SK-N-SH treated with all-trans-retinoic acid at 6 μM for 48 hours (cell line): ENCODE measurements around the gene GPC6.

Experiments
- ATAC-seq: fragments of 200-7000 bp; cut with Tn5 transposase; 3 replicates; pipeline ENCODE4 v1.9.1; 2020; ENCODE audit warnings: mild to moderate bottlenecking, moderate library complexity
- ARNTL ChIP-seq: fragments of 450-650 bp; formaldehyde crosslinking; IDR thresholded peaks from 2 replicates; pipeline ENCODE4 v1.5.0; 2020; ENCODE audit warnings: low read depth, mild to moderate bottlenecking, moderate library complexity, borderline replicate concordance
- BACH2 ChIP-seq: fragments of 250-450 bp; sonication (Bioruptor Pico); IDR thresholded peaks from 2 replicates; pipeline ENCODE4 v1.9.0; 2021; ENCODE audit warnings: mild to moderate bottlenecking, borderline replicate concordance
- CREB5 ChIP-seq: fragments of 250-450 bp; sonication (Bioruptor Pico); IDR thresholded peaks from 2 replicates; pipeline ENCODE4 v1.5.1; 2020; ENCODE audit warnings: low read depth, mild to moderate bottlenecking, moderate library complexity
- CSDC2 ChIP-seq: fragments of 250-450 bp; sonication (Bioruptor Pico); IDR thresholded peaks from 2 replicates; pipeline ENCODE4 v1.5.0; 2020; ENCODE audit warnings: mild to moderate bottlenecking, moderate library complexity
- CSRNP3 ChIP-seq: fragments of 250-450 bp; sonication (Bioruptor Pico); IDR thresholded peaks from 2 replicates; pipeline ENCODE4 v1.5.1; 2021; ENCODE audit warnings: mild to moderate bottlenecking, moderate library complexity
- ESRRG ChIP-seq: fragments of 250-450 bp; sonication (Bioruptor Pico); IDR thresholded peaks from 2 replicates; pipeline ENCODE4 v1.6.1; 2021; ENCODE audit warnings: mild to moderate bottlenecking
- GLIS3 ChIP-seq: fragments of 250-450 bp; sonication (Bioruptor Pico); IDR thresholded peaks from 2 replicates; pipeline ENCODE4 v1.5.0; 2020; ENCODE audit warnings: mild to moderate bottlenecking, moderate library complexity
- ISL1 ChIP-seq: fragments of 250-450 bp; sonication (Bioruptor Pico); IDR thresholded peaks from 2 replicates; pipeline ENCODE4 v2.1.2; 2022; ENCODE audit warnings: mild to moderate bottlenecking, moderate library complexity
- OSR1 ChIP-seq: fragments of 250-450 bp; sonication (Bioruptor Pico); IDR thresholded peaks from 2 replicates; pipeline ENCODE4 v1.8.0; 2022; ENCODE audit warnings: moderate library complexity, mild to moderate bottlenecking, inconsistent platforms
- PATZ1 ChIP-seq: fragments of 250-450 bp; sonication (Bioruptor Pico); IDR thresholded peaks from 2 replicates; pipeline ENCODE4 v1.8.0; 2020; ENCODE audit warnings: mild to moderate bottlenecking, moderate library complexity, borderline replicate concordance
- POU6F1 ChIP-seq: fragments of 250-450 bp; sonication (Bioruptor Pico); IDR thresholded peaks from 2 replicates; pipeline ENCODE4 v1.8.0; 2021; ENCODE audit warnings: low read depth, mild to moderate bottlenecking, moderate library complexity, borderline replicate concordance
- PPARA ChIP-seq: fragments of 250-450 bp; sonication (Bioruptor Pico); IDR thresholded peaks from 2 replicates; pipeline ENCODE4 v1.5.0; 2020; ENCODE audit warnings: mild to moderate bottlenecking, borderline replicate concordance
- RARB ChIP-seq: fragments of 250-450 bp; sonication (Bioruptor Pico); IDR thresholded peaks from 2 replicates; pipeline ENCODE4 v1.8.0; 2021; ENCODE audit warnings: mild to moderate bottlenecking, moderate library complexity
- SNAI2 ChIP-seq: fragments of 250-450 bp; sonication (Bioruptor Pico); IDR thresholded peaks from 2 replicates; pipeline ENCODE4 v1.5.0; 2020; ENCODE audit warnings: mild to moderate bottlenecking, moderate library complexity
- TCF4 ChIP-seq: fragments of 250-450 bp; sonication (Bioruptor Pico); IDR thresholded peaks from 2 replicates; pipeline ENCODE4 v1.8.0; 2021; ENCODE audit warnings: mild to moderate bottlenecking, moderate library complexity, borderline replicate concordance
- TOX ChIP-seq: fragments of 250-450 bp; sonication (Bioruptor Pico); IDR thresholded peaks from 2 replicates; pipeline ENCODE4 v1.8.0; 2021; ENCODE audit warnings: mild to moderate bottlenecking, moderate library complexity, borderline replicate concordance
- TSHZ2 ChIP-seq: fragments of 250-450 bp; sonication (Bioruptor Pico); IDR thresholded peaks from 2 replicates; pipeline ENCODE4 v1.5.0; 2020; ENCODE audit warnings: mild to moderate bottlenecking, moderate library complexity
- ZC3H10 ChIP-seq: fragments of 250-450 bp; sonication (Bioruptor Pico); IDR thresholded peaks from 2 replicates; pipeline ENCODE4 v1.5.1; 2021; ENCODE audit warnings: mild to moderate bottlenecking, moderate library complexity
- ZFP3 ChIP-seq: fragments of 250-450 bp; sonication (Bioruptor Pico); IDR thresholded peaks from 2 replicates; pipeline ENCODE4 v1.5.0; 2020; ENCODE audit warnings: mild to moderate bottlenecking, moderate library complexity
- ZFP30 ChIP-seq: fragments of 450-650 bp; formaldehyde crosslinking; IDR thresholded peaks from 2 replicates; pipeline ENCODE4 v1.5.0; 2022; ENCODE audit warnings: mild to moderate bottlenecking, moderate library complexity
- ZNF565 ChIP-seq: fragments of 450-650 bp; formaldehyde crosslinking; conservative IDR thresholded peaks from 2 replicates; pipeline ENCODE4 v1.5.0; 2020; ENCODE audit warnings: low read depth, mild to moderate bottlenecking, moderate library complexity
- ZNF70 ChIP-seq: fragments of 450-650 bp; formaldehyde crosslinking; IDR thresholded peaks from 2 replicates; pipeline ENCODE4 v1.5.0; 2020; ENCODE audit warnings: mild to moderate bottlenecking, moderate library complexity
- ZNF8 ChIP-seq: fragments of 450-650 bp; formaldehyde crosslinking; IDR thresholded peaks from 2 replicates; pipeline ENCODE4 v1.5.0; 2020; ENCODE audit warnings: mild to moderate bottlenecking, moderate library complexity

GPC6 gene

GRCh38 chr13:93283255-93283654 lies 56.6 kb downstream of the GPC6 start:
- TF ChIP-seq ZNF565 (CRISPR knock-in tag) = no peak
- no peak for TF ChIP-seq RARB (CRISPR knock-in tag)
- no peak for TF ChIP-seq ZNF8
- no peak for TF ChIP-seq TOX (CRISPR knock-in tag)
- no peak for TF ChIP-seq CSDC2 (CRISPR knock-in tag)
- TF ChIP-seq ISL1 = no peak
- no peak for TF ChIP-seq ZNF70 (CRISPR knock-in tag)
- TF ChIP-seq PATZ1 (CRISPR knock-in tag) = no peak
- no peak for TF ChIP-seq ZFP30 (CRISPR knock-in tag)
- TF ChIP-seq BACH2 (CRISPR knock-in tag) = no peak
- no peak for TF ChIP-seq TSHZ2 (CRISPR knock-in tag)
- TF ChIP-seq ZC3H10 (CRISPR knock-in tag) = no peak
- TF ChIP-seq PPARA = no peak
- no peak for TF ChIP-seq SNAI2 (CRISPR knock-in tag)
- no peak for TF ChIP-seq POU6F1 (CRISPR knock-in tag)
- TF ChIP-seq CSRNP3 = no peak
- no peak for TF ChIP-seq ESRRG (CRISPR knock-in tag)
- no peak for TF ChIP-seq TCF4 (CRISPR knock-in tag)
- TF ChIP-seq ARNTL (CRISPR knock-in tag) = no peak
- TF ChIP-seq CREB5 (CRISPR knock-in tag) = no peak

GRCh38 chr13:93284064-93284463 lies 57.5 kb downstream of the GPC6 start:
- no peak for ATAC-seq
- TF ChIP-seq OSR1 (CRISPR knock-in tag) = no peak
- no peak for TF ChIP-seq GLIS3
- no peak for TF ChIP-seq RARB (CRISPR knock-in tag)
- TF ChIP-seq TCF4 (CRISPR knock-in tag) = no peak
- TF ChIP-seq ZC3H10 (CRISPR knock-in tag) = no peak
- TF ChIP-seq ZFP30 (CRISPR knock-in tag) = no peak
- TF ChIP-seq TOX (CRISPR knock-in tag) = no peak
- no peak for TF ChIP-seq ESRRG (CRISPR knock-in tag)
- TF ChIP-seq SNAI2 (CRISPR knock-in tag) = no peak
- no peak for TF ChIP-seq CSDC2 (CRISPR knock-in tag)
- no peak for TF ChIP-seq ZNF8
- no peak for TF ChIP-seq ZFP3 (CRISPR knock-in tag)
- TF ChIP-seq BACH2 (CRISPR knock-in tag) = no peak
- TF ChIP-seq CREB5 (CRISPR knock-in tag) = no peak
- TF ChIP-seq ZNF565 (CRISPR knock-in tag) = no peak
- TF ChIP-seq ISL1 = no peak
- no peak for TF ChIP-seq TSHZ2 (CRISPR knock-in tag)
- no peak for TF ChIP-seq CSRNP3

More at GRCh38 chr13:93283255-93283654, 56.6 kb downstream of the GPC6 start:
- no peak for ATAC-seq
